ENCODE data around the gene MAPK10.
"Not testable (repeated sequence)": the region's sequence is repeated elsewhere in the genome, so short reads cannot be mapped to it uniquely, and the experiment has no call there.

The MAPK10 gene

GRCh38 chr4:86333236-86333635 lies 26.6 kb downstream of the MAPK10 start:
- no peaks in the 10 kb centered on the region for H3K4me1 ChIP-seq (ENCODE audit: control insufficient read depth, insufficient read depth, low read length)
- no peaks in the 10 kb centered on the region for H3K36me3 ChIP-seq (ENCODE audit: control insufficient read depth, insufficient read depth, low read length)
- H3K9ac ChIP-seq (ENCODE audit: low read length) = no peak overlapping the region
- no peak overlapping the region for H3K27ac ChIP-seq (ENCODE audit: low read depth, low read length)
- no peak overlapping the region for H3K4me3 ChIP-seq (ENCODE audit: low read length)
- H3K27me3 ChIP-seq (ENCODE audit: control insufficient read depth, insufficient read depth, low read length) = no peaks in the 10 kb centered on the region

DNA sequence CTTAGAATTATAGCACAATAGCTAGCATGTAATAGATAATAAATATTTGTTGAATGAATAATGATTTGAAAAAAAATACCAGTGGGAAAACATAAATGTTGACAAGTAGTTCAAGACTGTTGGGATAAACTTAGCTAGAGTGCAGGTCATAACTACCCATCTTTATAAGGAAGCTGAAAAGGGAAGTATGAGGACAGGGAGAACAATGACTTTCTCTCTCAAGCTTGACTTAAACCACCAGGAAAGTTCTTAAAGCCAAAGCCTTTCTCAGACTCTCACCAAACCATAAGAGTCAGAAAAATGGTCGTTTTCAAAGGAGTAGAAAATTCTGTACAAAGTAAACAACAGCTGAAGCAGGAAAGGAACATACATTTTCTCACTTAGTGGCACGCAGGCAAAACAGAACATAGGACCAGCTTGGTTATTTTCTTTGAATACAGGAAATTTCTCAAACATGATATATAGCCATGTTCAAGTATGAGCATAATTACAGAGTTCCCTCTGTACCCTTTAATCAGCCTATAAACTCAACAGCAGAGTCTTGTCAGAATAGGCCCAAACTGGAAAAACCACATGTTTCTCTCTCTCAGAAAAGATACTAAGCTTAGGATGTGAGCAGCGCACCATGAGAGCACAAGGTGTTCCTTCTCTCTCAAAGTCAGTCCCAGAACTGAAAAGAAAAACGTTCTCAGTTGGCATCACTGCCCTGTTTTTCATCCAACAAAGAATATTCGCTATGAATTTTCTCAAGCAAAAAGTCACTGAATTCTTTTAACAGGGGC lies 28.7 kb downstream of the MAPK10 start:
- Histone ChIP-seq H3K36me3 (ENCODE audit: control insufficient read depth, insufficient read depth, low read length) (no peaks in the 10 kb centered on the region), H3K27me3 (ENCODE audit: control insufficient read depth, insufficient read depth, low read length) (no peaks in the 10 kb centered on the region), H3K4me3 (ENCODE audit: low read length) (no peak overlapping the region), H3K27ac (ENCODE audit: low read depth, low read length) (no peak overlapping the region), H3K4me1 (ENCODE audit: control insufficient read depth, insufficient read depth, low read length) (no peaks in the 10 kb centered on the region), H3K9ac (ENCODE audit: low read length) (no peak overlapping the region)

DNA sequence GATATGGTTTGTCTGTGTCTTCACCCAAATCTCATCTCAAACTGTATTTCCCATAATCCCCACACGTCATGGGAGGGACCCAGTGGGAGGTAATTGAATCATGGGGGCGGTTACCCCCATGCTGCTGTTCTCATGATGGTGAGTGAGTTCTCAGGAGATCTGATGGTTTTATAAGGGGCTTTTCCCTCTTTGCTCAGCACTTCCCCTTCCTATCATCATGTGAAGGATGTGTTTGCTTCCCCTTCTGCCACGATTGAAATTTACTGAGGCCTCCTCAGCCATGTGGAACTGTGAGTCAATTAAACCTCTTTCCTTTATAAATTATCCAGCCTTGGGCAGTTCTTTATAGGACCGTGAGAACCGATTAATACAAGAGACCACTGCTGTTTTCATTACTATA lies 29.4 kb downstream of the MAPK10 start:
- not testable (repeated sequence) for H3K27me3 ChIP-seq (ENCODE audit: control insufficient read depth, insufficient read depth, low read length); H3K27ac ChIP-seq (ENCODE audit: low read depth, low read length); H3K4me3 ChIP-seq (ENCODE audit: low read length); H3K4me1 ChIP-seq (ENCODE audit: control insufficient read depth, insufficient read depth, low read length); H3K36me3 ChIP-seq (ENCODE audit: control insufficient read depth, insufficient read depth, low read length); H3K9ac ChIP-seq (ENCODE audit: low read length)

DNA sequence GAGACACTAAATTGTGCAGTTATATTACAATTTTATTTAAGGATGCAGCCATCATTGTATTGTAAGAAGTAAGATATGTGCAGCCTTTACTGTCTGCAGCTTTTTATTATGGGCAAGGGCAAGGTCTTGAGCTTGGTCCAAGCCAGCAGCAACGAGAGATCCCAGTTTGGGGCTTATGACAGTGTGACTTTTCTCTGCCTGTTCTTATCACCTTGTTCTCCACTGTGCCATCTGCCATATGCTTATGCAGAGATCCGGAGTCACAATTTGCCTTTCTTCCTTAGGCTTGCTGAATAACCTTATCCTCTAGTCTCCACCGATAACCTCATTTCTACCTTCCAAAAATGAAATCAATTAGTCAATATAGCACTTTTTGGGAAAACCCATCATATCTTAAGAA lies 30.4 kb downstream of the MAPK10 start:
- H3K27me3 ChIP-seq (ENCODE audit: control insufficient read depth, insufficient read depth, low read length) = no peaks in the 10 kb centered on the region
- H3K27ac ChIP-seq (ENCODE audit: low read depth, low read length) = no peak overlapping the region
- no peaks in the 10 kb centered on the region for H3K36me3 ChIP-seq (ENCODE audit: control insufficient read depth, insufficient read depth, low read length)
- H3K4me3 ChIP-seq (ENCODE audit: low read length) = no peak overlapping the region
- H3K4me1 ChIP-seq (ENCODE audit: control insufficient read depth, insufficient read depth, low read length) = no peaks in the 10 kb centered on the region
- no peak overlapping the region for H3K9ac ChIP-seq (ENCODE audit: low read length)

DNA sequence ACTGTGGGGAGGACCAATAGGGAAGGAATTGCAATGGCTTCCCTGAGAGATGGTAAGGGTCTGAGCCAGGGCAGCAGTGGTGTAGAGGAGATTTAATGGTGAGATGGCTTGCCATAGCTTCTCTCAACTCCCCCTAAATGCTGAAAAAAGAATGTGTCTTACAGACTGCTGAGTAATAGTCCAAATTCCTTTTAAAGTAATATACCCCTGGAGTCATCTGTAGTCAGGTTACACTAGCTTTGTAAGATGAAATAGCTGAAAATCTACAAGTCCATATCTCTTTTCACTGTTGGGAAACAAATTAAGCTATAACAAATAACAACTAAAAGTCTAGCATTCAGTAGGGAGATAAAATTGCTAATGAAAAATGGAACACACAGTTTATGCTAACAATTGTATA lies 33.5 kb downstream of the MAPK10 start:
- Histone ChIP-seq H3K36me3 (ENCODE audit: control insufficient read depth, insufficient read depth, low read length) (no peaks in the 10 kb centered on the region), H3K4me1 (ENCODE audit: control insufficient read depth, insufficient read depth, low read length) (no peaks in the 10 kb centered on the region), H3K4me3 (ENCODE audit: low read length) (no peak overlapping the region), H3K27ac (ENCODE audit: low read depth, low read length) (no peak overlapping the region), H3K9ac (ENCODE audit: low read length) (no peak overlapping the region), H3K27me3 (ENCODE audit: control insufficient read depth, insufficient read depth, low read length) (no peaks in the 10 kb centered on the region)

- Histone ChIP-seq H3K27ac (ENCODE audit: low read depth, low read length) (no peak overlapping the region), H3K36me3 (ENCODE audit: control insufficient read depth, insufficient read depth, low read length) (no peaks in the 10 kb centered on the region), H3K4me1 (ENCODE audit: control insufficient read depth, insufficient read depth, low read length) (no peaks in the 10 kb centered on the region), H3K9ac (ENCODE audit: low read length) (no peak overlapping the region), H3K4me3 (ENCODE audit: low read length) (no peak overlapping the region), H3K27me3 (ENCODE audit: control insufficient read depth, insufficient read depth, low read length) (no peaks in the 10 kb centered on the region)
Observed at GRCh38 chr4:86319390-86319789, 40.5 kb downstream of the MAPK10 start.

DNA sequence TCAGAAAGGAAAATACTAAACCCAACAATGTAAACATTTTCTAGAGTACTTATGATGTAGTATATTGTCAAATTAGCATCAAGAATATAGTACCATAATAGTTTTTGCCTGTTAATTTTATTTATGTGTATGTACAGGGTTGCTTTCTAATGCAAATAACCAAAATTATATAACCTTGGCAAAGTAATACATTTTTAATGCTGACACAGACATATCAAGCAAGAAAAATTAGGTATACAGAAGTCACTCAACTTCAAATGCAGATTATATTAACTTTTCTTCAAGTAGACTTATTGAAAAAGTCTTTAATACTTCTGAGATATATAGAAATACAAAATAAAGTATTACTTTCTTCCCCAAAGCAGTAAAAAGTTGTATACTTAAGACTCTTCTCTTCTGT lies 44.3 kb downstream of the MAPK10 start:
- H3K27me3 ChIP-seq (ENCODE audit: control insufficient read depth, insufficient read depth, low read length) = no peaks in the 10 kb centered on the region
- no peaks in the 10 kb centered on the region for H3K4me1 ChIP-seq (ENCODE audit: control insufficient read depth, insufficient read depth, low read length)
- H3K27ac ChIP-seq (ENCODE audit: low read depth, low read length) = no peak overlapping the region
- no peak overlapping the region for H3K9ac ChIP-seq (ENCODE audit: low read length)
- H3K4me3 ChIP-seq (ENCODE audit: low read length) = no peak overlapping the region
- no peaks in the 10 kb centered on the region for H3K36me3 ChIP-seq (ENCODE audit: control insufficient read depth, insufficient read depth, low read length)

DNA sequence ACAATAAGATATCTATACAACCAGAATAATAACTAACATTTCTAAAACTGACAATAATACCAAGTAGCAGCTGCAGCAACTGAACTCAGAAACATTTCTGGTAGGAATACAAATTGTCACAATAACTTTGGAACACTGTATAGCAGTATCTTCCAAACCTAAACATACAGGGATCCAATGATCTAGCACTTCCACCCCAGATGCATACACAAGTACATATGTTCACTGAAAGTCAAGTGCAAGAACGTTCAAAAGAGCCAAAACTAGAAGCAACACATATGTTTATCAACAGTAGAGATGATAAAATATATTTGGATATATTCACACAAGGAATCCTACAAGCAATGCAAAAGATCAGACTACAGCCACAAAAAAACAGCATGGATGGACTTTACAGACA lies 46.2 kb downstream of the MAPK10 start:
- Histone ChIP-seq H3K9ac (ENCODE audit: low read length) (no peak overlapping the region), H3K27me3 (ENCODE audit: control insufficient read depth, insufficient read depth, low read length) (no peaks in the 10 kb centered on the region), H3K4me1 (ENCODE audit: control insufficient read depth, insufficient read depth, low read length) (no peaks in the 10 kb centered on the region), H3K36me3 (ENCODE audit: control insufficient read depth, insufficient read depth, low read length) (no peaks in the 10 kb centered on the region), H3K4me3 (ENCODE audit: low read length) (no peak overlapping the region), H3K27ac (ENCODE audit: low read depth, low read length) (no peak overlapping the region)

- Histone ChIP-seq H3K4me3 (ENCODE audit: low read length) (no peak overlapping the region), H3K4me1 (ENCODE audit: control insufficient read depth, insufficient read depth, low read length) (no peaks in the 10 kb centered on the region), H3K9ac (ENCODE audit: low read length) (no peak overlapping the region), H3K36me3 (ENCODE audit: control insufficient read depth, insufficient read depth, low read length) (no peaks in the 10 kb centered on the region), H3K27ac (ENCODE audit: low read depth, low read length) (no peak overlapping the region), H3K27me3 (ENCODE audit: control insufficient read depth, insufficient read depth, low read length) (no peaks in the 10 kb centered on the region)
Observed at GRCh38 chr4:86307432-86307831, 52.4 kb downstream of the MAPK10 start.

DNA sequence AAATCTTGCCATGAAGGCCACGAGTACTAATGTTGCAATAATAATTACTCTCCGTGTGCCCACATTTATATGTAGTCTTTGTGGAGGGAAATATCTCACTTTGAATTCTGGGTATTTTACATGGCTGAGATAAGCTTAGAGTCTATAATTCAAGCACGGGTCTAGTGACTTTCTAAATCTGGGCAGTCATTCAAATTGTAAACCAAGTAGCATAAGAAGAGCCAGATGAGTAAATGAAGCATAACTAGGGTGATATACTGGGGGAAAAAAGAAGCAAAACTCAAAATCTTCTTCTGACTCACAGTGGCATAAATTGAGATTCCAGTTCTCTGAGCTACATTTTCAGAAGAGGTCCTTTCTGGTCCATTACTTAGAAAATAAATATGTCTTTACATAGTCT lies 53.0 kb downstream of the MAPK10 start:
- H3K4me1 ChIP-seq (ENCODE audit: control insufficient read depth, insufficient read depth, low read length) = no peaks in the 10 kb centered on the region
- no peak overlapping the region for H3K9ac ChIP-seq (ENCODE audit: low read length)
- H3K4me3 ChIP-seq (ENCODE audit: low read length) = no peak overlapping the region
- no peak overlapping the region for H3K27ac ChIP-seq (ENCODE audit: low read depth, low read length)
- H3K27me3 ChIP-seq (ENCODE audit: control insufficient read depth, insufficient read depth, low read length) = no peaks in the 10 kb centered on the region
- no peaks in the 10 kb centered on the region for H3K36me3 ChIP-seq (ENCODE audit: control insufficient read depth, insufficient read depth, low read length)

- H3K36me3 ChIP-seq (ENCODE audit: control insufficient read depth, insufficient read depth, low read length) = no peaks in the 10 kb centered on the region
- H3K9ac ChIP-seq (ENCODE audit: low read length) = no peak overlapping the region
- H3K4me1 ChIP-seq (ENCODE audit: control insufficient read depth, insufficient read depth, low read length) = no peaks in the 10 kb centered on the region
- H3K27me3 ChIP-seq (ENCODE audit: control insufficient read depth, insufficient read depth, low read length) = no peaks in the 10 kb centered on the region
- no peak overlapping the region for H3K4me3 ChIP-seq (ENCODE audit: low read length)
- H3K27ac ChIP-seq (ENCODE audit: low read depth, low read length) = no peak overlapping the region
Observed at GRCh38 chr4:86302830-86303229, 57.0 kb downstream of the MAPK10 start.

DNA sequence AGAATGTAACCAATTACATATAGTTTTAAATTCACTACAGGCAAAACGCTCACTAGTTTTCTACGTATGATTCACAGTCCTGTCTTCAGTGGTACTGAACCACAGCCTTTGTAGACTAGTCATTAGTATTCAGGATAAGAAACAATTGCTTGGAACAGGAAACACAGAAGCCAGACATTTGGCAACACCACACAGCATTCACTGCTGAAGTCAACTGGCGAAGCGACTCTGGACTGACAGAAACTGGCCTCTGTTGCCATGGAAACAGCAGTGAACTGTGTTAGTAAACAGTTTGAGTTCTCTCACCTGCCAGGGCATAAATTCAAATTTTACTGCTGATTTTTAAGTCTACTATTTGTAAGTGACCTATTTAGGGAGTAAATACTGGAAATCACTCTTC lies 57.6 kb downstream of the MAPK10 start:
- no peaks in the 10 kb centered on the region for H3K27me3 ChIP-seq (ENCODE audit: control insufficient read depth, insufficient read depth, low read length)
- H3K27ac ChIP-seq (ENCODE audit: low read depth, low read length) = no peak overlapping the region
- no peak overlapping the region for H3K4me3 ChIP-seq (ENCODE audit: low read length)
- H3K9ac ChIP-seq (ENCODE audit: low read length) = no peak overlapping the region
- H3K36me3 ChIP-seq (ENCODE audit: control insufficient read depth, insufficient read depth, low read length) = no peaks in the 10 kb centered on the region
- H3K4me1 ChIP-seq (ENCODE audit: control insufficient read depth, insufficient read depth, low read length) = no peaks in the 10 kb centered on the region

DNA sequence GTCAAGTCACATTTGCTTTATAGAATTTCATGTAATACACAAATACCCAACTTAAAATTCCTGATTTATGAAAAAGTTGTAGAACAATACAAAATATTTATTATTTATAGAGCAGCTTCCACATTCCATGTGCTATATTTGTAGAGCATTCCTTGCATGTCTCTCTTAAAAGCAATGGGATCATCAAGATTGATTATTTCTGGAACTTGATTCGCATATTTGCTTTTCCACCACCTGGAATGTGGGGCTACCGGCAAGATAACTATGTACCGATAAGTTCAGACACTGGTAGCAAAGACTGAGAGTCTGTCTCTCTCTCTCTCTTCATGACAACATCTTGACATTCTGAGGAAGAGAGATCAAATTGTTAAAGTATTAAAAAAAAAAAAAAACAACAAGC lies 59.3 kb downstream of the MAPK10 start:
- Histone ChIP-seq H3K27ac (ENCODE audit: low read depth, low read length) (no peak overlapping the region), H3K27me3 (ENCODE audit: control insufficient read depth, insufficient read depth, low read length) (no peaks in the 10 kb centered on the region), H3K9ac (ENCODE audit: low read length) (no peak overlapping the region), H3K4me1 (ENCODE audit: control insufficient read depth, insufficient read depth, low read length) (no peaks in the 10 kb centered on the region), H3K4me3 (ENCODE audit: low read length) (no peak overlapping the region), H3K36me3 (ENCODE audit: control insufficient read depth, insufficient read depth, low read length) (no peaks in the 10 kb centered on the region)
